DLD1 (cell line): ENCODE measurements around the gene HILPDA.

ENCODE experiments used
- in situ Hi-C: cut with HindIII; loops from 2 replicates; pipeline ENCODE4 v1.10.0; 2017; ENCODE audit warnings: low sequenced_read_pairs

The HILPDA gene

GRCh38 chr7:128455543-128456254 is at the start of gene HILPDA:
HILPDA (plus strand) TSS chr7:128455878; CDS start chr7:128457269, 1,391 bp downstream.
- in situ Hi-C loops: no loop called here

GRCh38 chr7:128406314-128407232 is 49.1 kb upstream of the HILPDA start:
- in situ Hi-C loops: no loop called here

- in situ Hi-C loops: no loop called here
These were observed 48.5 kb upstream of the HILPDA start for GRCh38 chr7:128407233-128407589.

GRCh38 chr7:128407751-128408708 is 47.6 kb upstream of the HILPDA start:
- in situ Hi-C loops: no loop called here

GRCh38 chr7:128408709-128409595 is 46.7 kb upstream of the HILPDA start:
- in situ Hi-C loops: no loop called here

- in situ Hi-C loops: no loop called here
These were observed 45.9 kb upstream of the HILPDA start, which contains the start of gene IMPDH1 for GRCh38 chr7:128409596-128410450. IMPDH1 (minus strand) TSS chr7:128409982; CDS start chr7:128409901, 81 bp downstream.

- in situ Hi-C loops: no loop called here
These were observed 45.3 kb upstream of the HILPDA start for GRCh38 chr7:128410451-128410753.

- in situ Hi-C loops: no loop called here
These were observed 40.4 kb upstream of the HILPDA start for GRCh38 chr7:128415217-128415785.

- in situ Hi-C loops: no loop called here
These were observed 38.6 kb upstream of the HILPDA start for GRCh38 chr7:128417071-128417470.

- in situ Hi-C loops: no loop called here
These were observed 36.4 kb upstream of the HILPDA start for GRCh38 chr7:128419257-128419656.

- in situ Hi-C loops: no loop called here
These were observed 34.9 kb upstream of the HILPDA start for GRCh38 chr7:128420773-128421172.

GRCh38 chr7:128421384-128421783 is 34.3 kb upstream of the HILPDA start:
- in situ Hi-C loops: no loop called here

- in situ Hi-C loops: no loop called here
These were observed 33.6 kb upstream of the HILPDA start for GRCh38 chr7:128422037-128422436.

- in situ Hi-C loops: no loop called here
These were observed 32.8 kb upstream of the HILPDA start for GRCh38 chr7:128422842-128423241.

GRCh38 chr7:128424686-128425275 is 30.9 kb upstream of the HILPDA start:
- in situ Hi-C loops: no loop called here

GRCh38 chr7:128425850-128426249 is 29.8 kb upstream of the HILPDA start:
- in situ Hi-C loops: no loop called here

- in situ Hi-C loops: no loop called here
These were observed 28.3 kb upstream of the HILPDA start for GRCh38 chr7:128427289-128427891.

- in situ Hi-C loops: no loop called here
These were observed 25.5 kb upstream of the HILPDA start for GRCh38 chr7:128430207-128430606.
